ENCODE data around the gene DOCK6.
A peak's percentile ranks its signal among the peaks of the same experiment; 100 is the strongest.

The DOCK6 gene

DNA sequence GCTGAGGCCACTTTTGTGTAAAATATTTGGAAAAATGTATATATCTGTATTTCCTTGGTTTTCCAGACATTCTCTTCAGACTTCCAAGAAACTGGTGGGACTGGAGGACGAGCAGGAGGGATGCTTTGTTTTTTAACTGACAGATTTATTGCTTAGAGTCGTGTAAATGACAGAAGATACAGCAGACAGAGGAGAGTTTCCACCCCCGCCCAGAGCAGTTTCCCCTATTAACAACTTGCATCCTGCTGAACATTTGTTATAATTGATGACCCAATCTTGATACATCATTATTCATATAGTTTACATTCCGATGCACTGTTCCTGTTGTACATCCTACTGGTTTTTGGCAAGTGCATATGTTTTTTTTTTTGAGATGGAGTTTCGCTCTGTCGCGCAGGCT is 7.1 kb upstream of the DOCK6 start:
- no peak overlapping the region for H3K27ac ChIP-seq
- TF ChIP-seq ZFX (IDR thresholded peaks at IDR 0.05; ENCODE audit: borderline replicate concordance) (no peak), CTCF (IDR thresholded peaks at IDR 0.05) (no peak)

DNA sequence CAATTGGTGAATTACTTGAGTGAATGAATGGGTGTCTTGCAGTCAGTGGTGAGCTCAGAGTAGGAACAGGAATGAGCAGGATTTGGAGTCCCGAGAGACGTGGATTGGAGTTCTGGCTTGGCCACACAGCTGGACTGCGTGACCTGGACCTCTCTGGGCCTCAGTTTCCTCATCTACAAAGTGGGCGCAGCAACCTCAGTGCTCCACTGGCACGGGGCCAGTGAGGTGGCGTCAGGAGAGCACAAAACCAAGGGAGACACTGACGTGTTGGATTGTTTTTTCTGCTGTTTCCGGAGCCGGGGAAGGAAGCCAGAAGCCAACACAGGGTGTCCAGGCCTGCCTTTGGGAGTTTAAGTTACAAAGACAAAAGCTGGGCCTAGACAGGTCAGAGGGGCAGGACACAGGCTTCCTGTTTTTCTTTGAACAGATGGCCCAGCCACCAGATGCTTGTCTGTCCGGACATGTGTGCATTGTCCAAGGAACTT is 6.5 kb upstream of the DOCK6 start:
- TF ChIP-seq ZFX (IDR thresholded peaks at IDR 0.05; ENCODE audit: borderline replicate concordance) (no peak), CTCF (IDR thresholded peaks at IDR 0.05) (no peak)
- no peak overlapping the region for H3K27ac ChIP-seq

GRCh38 chr19:11267316-11268085 is 5.2 kb upstream of the DOCK6 start:
- H3K27ac ChIP-seq: no peak overlapping the region
- TF ChIP-seq ZFX (IDR thresholded peaks at IDR 0.05; ENCODE audit: borderline replicate concordance) (no peak), CTCF (IDR thresholded peaks at IDR 0.05) (no peak)

- TF ChIP-seq CTCF (IDR thresholded peaks at IDR 0.05) (no peak), ZFX (IDR thresholded peaks at IDR 0.05; ENCODE audit: borderline replicate concordance) (no peak)
- H3K27ac ChIP-seq: no peak overlapping the region
Measured at GRCh38 chr19:11265785-11266236, 3.5 kb upstream of the DOCK6 start.

DNA sequence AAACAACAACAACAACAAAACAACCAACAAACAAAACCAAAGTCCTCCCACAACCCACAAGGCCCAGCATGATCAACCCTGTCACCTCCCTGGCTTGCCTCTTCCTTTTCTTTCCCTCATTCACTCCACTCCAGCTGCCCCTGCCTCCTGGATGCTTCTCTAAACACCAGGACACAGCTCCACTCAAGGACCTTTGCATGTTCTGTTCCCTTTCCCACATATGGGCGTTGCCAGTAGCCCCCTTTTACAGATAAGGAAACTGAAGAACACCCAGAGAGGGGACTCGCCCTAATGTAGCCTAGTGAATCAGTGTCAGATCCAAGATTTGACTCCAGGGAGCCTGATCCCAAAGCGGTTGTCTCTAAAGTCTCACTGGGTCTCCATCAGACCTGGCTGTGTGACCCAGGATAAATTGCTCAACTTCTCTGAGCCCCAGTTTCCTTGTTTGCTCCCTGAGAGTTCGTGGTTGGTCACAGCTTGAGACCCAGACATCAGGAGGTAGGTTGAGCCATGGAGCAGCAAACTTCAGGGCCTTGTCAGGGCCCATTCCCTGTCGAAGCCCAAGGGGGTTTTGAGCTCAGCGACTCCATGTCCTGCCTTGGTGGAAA is 3.0 kb upstream of the DOCK6 start:
- peak overlapping the region; percentile 52 for H3K27ac ChIP-seq

DNA sequence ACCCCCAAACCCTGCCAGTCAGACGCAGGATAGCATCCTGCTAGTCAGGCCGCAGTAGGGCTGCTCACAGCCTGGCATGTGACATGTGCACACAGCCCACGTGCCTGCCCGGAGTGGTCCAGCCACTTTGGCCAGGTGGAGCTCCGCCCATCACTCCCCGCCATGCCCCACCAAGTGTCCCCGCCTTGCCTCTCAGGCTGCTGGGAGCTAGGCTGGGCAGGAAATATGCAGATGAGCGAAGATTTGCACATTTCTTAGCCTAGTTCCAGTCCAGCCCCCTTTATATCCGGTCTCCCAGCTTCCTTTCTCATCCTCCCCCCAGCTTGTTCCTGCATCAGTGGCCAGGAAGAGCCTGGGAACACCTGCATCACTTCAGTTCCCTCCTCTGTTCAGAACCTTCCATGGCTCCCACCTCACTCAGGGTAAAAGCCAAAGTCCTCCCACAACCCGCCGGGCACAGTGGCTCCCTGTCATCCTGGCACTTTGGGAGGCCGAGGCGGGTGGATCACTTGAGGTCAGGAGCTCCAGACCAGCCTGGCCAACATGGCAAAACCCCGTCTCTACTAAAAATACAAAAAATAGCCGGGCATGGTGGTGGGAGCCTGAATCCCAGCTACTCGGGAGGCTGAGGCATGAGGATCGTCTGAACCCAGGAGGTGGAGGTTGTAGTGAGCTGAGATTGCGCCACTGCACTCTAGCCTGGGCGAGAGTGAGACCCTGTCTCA is 2.3 kb upstream of the DOCK6 start:
- peak overlapping the region; percentile 52 for H3K27ac ChIP-seq
- no peak for TF ChIP-seq ZFX (IDR thresholded peaks at IDR 0.05; ENCODE audit: borderline replicate concordance)
- TF ChIP-seq CTCF (IDR thresholded peaks at IDR 0.05): no peak

More for the DNA sequence above, 3.0 kb upstream of the DOCK6 start:
- TF ChIP-seq CTCF (IDR thresholded peaks at IDR 0.05): no peak
- no peak for TF ChIP-seq ZFX (IDR thresholded peaks at IDR 0.05; ENCODE audit: borderline replicate concordance)

Data from 22Rv1 (cell line).